Measurements from ENCODE around the gene RAD21L1.
"Not testable (repeated sequence)": the region's sequence is repeated elsewhere in the genome, so short reads cannot be mapped to it uniquely, and the experiment has no call there.

- not testable (repeated sequence) for TF ChIP-seq SUZ12 (IDR thresholded peaks at IDR 0.05; ENCODE audit: extremely low read depth, insufficient read depth, insufficient read length); YY1 (IDR thresholded peaks at IDR 0.05; ENCODE audit: insufficient read depth, insufficient read length); ZNF274 (IDR thresholded peaks at IDR 0.05; ENCODE audit: low read depth, low read length)
Observed at GRCh38 chr20:1222750-1223149, 3.1 kb upstream of the RAD21L1 start.

Measured in NT2/D1 (cell line).